Neural cell (in vitro differentiated cells): Measurements from ENCODE around the gene RGS6. TPM values are rescaled to one million over a fixed set of nuclear protein-coding genes. Genes with fewer than 3 reads are reported as not detected.

Source experiments
- H2AFZ ChIP-seq: fragments of 200-600, 300-800 bp; sonication (generic), shearing (Covaris generic); 2 replicates; pipeline ENCODE4 v1.6.0; 2014; ENCODE audit warnings: low read depth, mild to moderate bottlenecking, antibody characterized with exemption, low read length, moderate library complexity
- H3F3A ChIP-seq: fragments of 200-600 bp; shearing (Covaris generic); 2 replicates; pipeline ENCODE4 v1.6.1; 2016; ENCODE audit warnings: mild to moderate bottlenecking, moderate library complexity, mixed read lengths, antibody characterized with exemption, low read length; ENCODE audit not compliant: insufficient read depth, poor library complexity, severe bottlenecking
- H3K27ac ChIP-seq: fragments of 200-600, 300-800 bp; sonication (generic), shearing (Covaris generic); 2 replicates; pipeline ENCODE4 v1.5.1; 2014; ENCODE audit warnings: mild to moderate bottlenecking, low read length, moderate library complexity
- H3K27me3 ChIP-seq: fragments of 300-800, 200-600 bp; sonication (generic), shearing (Covaris generic); 2 replicates; pipeline ENCODE4 v1.6.0; 2014; ENCODE audit warnings: mild to moderate bottlenecking, low read depth, low read length, moderate library complexity; ENCODE audit not compliant: insufficient read depth
- H3K36me3 ChIP-seq: fragments of 300-800, 200-600 bp; sonication (generic), shearing (Covaris generic); 2 replicates; pipeline ENCODE4 v1.5.1; 2014; ENCODE audit warnings: mild to moderate bottlenecking, antibody characterized with exemption, low read length, moderate library complexity; ENCODE audit not compliant: insufficient read depth
- H3K4me2 ChIP-seq: fragments of 300-800, 200-600 bp; sonication (generic), shearing (Covaris generic); 2 replicates; pipeline ENCODE4 v1.6.0; 2014; ENCODE audit warnings: mild to moderate bottlenecking, low read length
- H3K4me3 ChIP-seq: fragments of 300-800, 200-600 bp; sonication (generic), shearing (Covaris generic); 2 replicates; pipeline ENCODE4 v1.5.1; 2014; ENCODE audit warnings: mild to moderate bottlenecking, low read length, moderate library complexity
- H3K79me2 ChIP-seq: fragments of 200-600 bp; shearing (Covaris generic); replicated peaks from 2 replicates; pipeline ENCODE4 v1.6.0; 2014; ENCODE audit warnings: mild to moderate bottlenecking, low read length, moderate library complexity; ENCODE audit not compliant: insufficient read depth
- H3K9ac ChIP-seq: fragments of 300-800, 200-600 bp; sonication (generic), shearing (Covaris generic); 2 replicates; pipeline ENCODE4 v1.6.1; 2016; ENCODE audit warnings: mild to moderate bottlenecking, low read length, mixed read lengths
- H3K9me2 ChIP-seq: fragments of 200-600 bp; shearing (Covaris generic); 2 replicates; pipeline ENCODE4 v1.6.1; 2016; ENCODE audit warnings: mild to moderate bottlenecking, low read length, mixed read lengths; ENCODE audit not compliant: insufficient read depth
- H3K9me3 ChIP-seq: fragments of 200-600, 300-800 bp; sonication (generic), shearing (Covaris generic); 2 replicates; pipeline ENCODE4 v1.6.1; 2016; ENCODE audit warnings: mild to moderate bottlenecking, mixed run types, low read length, moderate library complexity, mixed read lengths
- H4K20me1 ChIP-seq: fragments of 200-600 bp; shearing (Covaris generic); 2 replicates; pipeline ENCODE4 v1.6.1; 2016; ENCODE audit warnings: mild to moderate bottlenecking, mixed run types; ENCODE audit not compliant: insufficient read depth
- CTCF ChIP-seq: fragments of 450-650 bp; IDR thresholded peaks from 2 replicates; pipeline ENCODE4 v1.5.1; 2014; ENCODE audit warnings: antibody characterized with exemption, mild to moderate bottlenecking, moderate library complexity; ENCODE audit not compliant: poor library complexity, severe bottlenecking
- EP300 ChIP-seq: fragments of 450-650 bp; conservative IDR thresholded peaks from 2 replicates; pipeline ENCODE4 v1.6.1; 2014; ENCODE audit warnings: antibody characterized with exemption, mild to moderate bottlenecking, moderate library complexity; ENCODE audit not compliant: poor library complexity, severe bottlenecking
- EZH2 ChIP-seq: fragments of 200-600, 300-800 bp; shearing (Covaris generic), sonication (generic); IDR thresholded peaks from 2 replicates; pipeline ENCODE4 v1.6.1; 2014; ENCODE audit warnings: antibody characterized with exemption, low read length, borderline replicate concordance, mild to moderate bottlenecking; ENCODE audit not compliant: insufficient read depth, poor library complexity, severe bottlenecking
- MXI1 ChIP-seq: fragments of 450-650 bp; conservative IDR thresholded peaks from 2 replicates; pipeline ENCODE4 v1.6.1; 2014; ENCODE audit warnings: antibody characterized with exemption, mild to moderate bottlenecking; ENCODE audit not compliant: poor library complexity, severe bottlenecking
- POLR2AphosphoS5 ChIP-seq: IDR thresholded peaks from 2 replicates; pipeline ENCODE4 v1.6.1; 2012
- RAD21 ChIP-seq: fragments of 450-650 bp; conservative IDR thresholded peaks from 2 replicates; pipeline ENCODE4 v1.6.1; 2014; ENCODE audit warnings: antibody characterized with exemption, mild to moderate bottlenecking, moderate library complexity
- REST ChIP-seq: IDR thresholded peaks from 2 replicates; pipeline ENCODE4 v1.6.1; 2012; ENCODE audit warnings: borderline replicate concordance
- SMC3 ChIP-seq: fragments of 450-650 bp; conservative IDR thresholded peaks from 2 replicates; pipeline ENCODE4 v1.6.1; 2014; ENCODE audit warnings: antibody characterized with exemption, mild to moderate bottlenecking, moderate library complexity; ENCODE audit not compliant: poor library complexity
- TAF1 ChIP-seq: IDR thresholded peaks from 2 replicates; pipeline ENCODE4 v1.6.1; 2012; ENCODE audit warnings: low read depth
- polyA plus RNA-seq: library from polyadenylated mRNA; depleted of rRNA; stranded (reverse); fragments of >200 nt; gene quantifications from 2 replicates; pipeline ENCODE4 v1.2.3, GENCODE V29; 2014

Gene RGS6
- polyA plus RNA-seq, 1 donor from 2014 or later = 7.3 TPM

- Histone ChIP-seq H3K4me2 (no peak overlapping the region), H3K36me3 (no peaks in the 10 kb centered on the region), H3K4me3 (peak overlapping the region; percentile 27), H3F3A (no peaks in the 10 kb centered on the region), H3K9ac (no peak overlapping the region), H2AFZ (no peak overlapping the region), H4K20me1 (no peaks in the 10 kb centered on the region), H3K27me3 (no peaks in the 10 kb centered on the region), H3K9me3 (no peaks in the 10 kb centered on the region), H3K79me2 (no peaks in the 10 kb centered on the region), H3K9me2 (no peaks in the 10 kb centered on the region), H3K27ac (peak overlapping the region; percentile 68)
- no peak for TF ChIP-seq MXI1
- TF ChIP-seq EZH2 = no peak
- no peak for TF ChIP-seq REST
- TF ChIP-seq TAF1 = no peak
- no peak for TF ChIP-seq RAD21
- no peak for TF ChIP-seq CTCF
- TF ChIP-seq POLR2AphosphoS5 = no peak
- no peak for TF ChIP-seq SMC3
- TF ChIP-seq EP300 = no peak
Measured at GRCh38 chr14:71891185-71891584, 41.0 kb upstream of the RGS6 start.

GRCh38 chr14:71891970-71892369, 40.3 kb upstream of the RGS6 start:
- Histone ChIP-seq H2AFZ (no peak overlapping the region), H3K36me3 (no peaks in the 10 kb centered on the region), H3K9me2 (no peaks in the 10 kb centered on the region), H3K9me3 (no peaks in the 10 kb centered on the region), H3K27me3 (no peaks in the 10 kb centered on the region), H3F3A (no peaks in the 10 kb centered on the region), H3K27ac (peak overlapping the region; percentile 68), H3K9ac (no peak overlapping the region), H4K20me1 (no peaks in the 10 kb centered on the region), H3K4me2 (peak overlapping the region; percentile 61), H3K4me3 (peak overlapping the region; percentile 27), H3K79me2 (no peaks in the 10 kb centered on the region)
- TF ChIP-seq EZH2 (no peak), TAF1 (no peak), MXI1 (no peak), CTCF (no peak), REST (no peak), RAD21 (no peak)
